Activated CD4-positive, alpha-beta T cell treated with anti-CD3 and anti-CD28 coated beads, Interleukin-2, Interleukin-4, amounts not matched to agents 100 ng/mL and 50 ng/mL, durations not matched to agents 16 hours and 8 hours (primary cell): ENCODE results near the gene SMIM1.
"Not testable (repeated sequence)": the region's sequence is repeated elsewhere in the genome, so short reads cannot be mapped to it uniquely, and the experiment has no call there.

Experiments
- DNase-seq: peaks from one replicate; pipeline ENCODE4 v3.0.0-alpha.2; 2020; ENCODE audit warnings: low spot score

Gene SMIM1

DNA sequence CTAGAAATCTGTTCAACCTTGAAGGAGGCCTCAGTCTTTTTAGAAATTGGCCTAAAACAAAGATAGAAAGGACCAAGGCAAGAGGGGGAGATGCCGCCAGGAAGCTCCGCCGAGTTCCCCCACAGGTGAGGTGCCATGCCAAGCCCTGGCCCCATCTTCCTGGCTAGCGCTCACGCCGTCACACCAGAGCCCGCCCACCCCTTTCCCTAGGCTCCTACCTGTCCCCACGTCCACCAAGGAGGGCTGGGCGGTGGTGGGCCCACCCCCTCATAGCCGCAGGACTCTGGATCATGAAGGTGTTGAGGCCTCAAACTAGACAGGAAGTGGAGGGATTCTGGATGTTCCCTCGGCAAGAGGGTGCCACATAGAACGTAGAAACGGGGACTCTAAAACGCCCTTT is 35.8 kb upstream of the SMIM1 start:
- DNase-seq, result no peak

DNA sequence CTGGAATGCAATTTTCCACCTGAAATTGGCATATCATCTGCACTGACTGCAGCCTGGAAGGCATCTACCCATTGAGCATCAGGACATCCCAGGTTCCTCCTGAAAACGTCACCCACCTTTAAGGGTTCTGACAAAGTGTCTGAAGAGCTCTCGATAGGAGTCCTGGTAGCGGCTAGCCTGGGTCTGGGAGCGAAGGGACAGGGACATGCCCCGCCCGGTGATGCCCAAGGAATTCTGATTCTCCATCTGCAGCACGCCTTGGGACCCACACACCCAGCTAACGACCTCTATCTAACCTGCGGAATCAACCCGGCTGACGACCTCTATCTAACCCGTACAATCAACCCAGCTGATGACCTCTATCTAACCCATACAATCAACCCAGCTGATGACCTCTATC is 33.6 kb upstream of the SMIM1 start:
- no peak for DNase-seq

DNA sequence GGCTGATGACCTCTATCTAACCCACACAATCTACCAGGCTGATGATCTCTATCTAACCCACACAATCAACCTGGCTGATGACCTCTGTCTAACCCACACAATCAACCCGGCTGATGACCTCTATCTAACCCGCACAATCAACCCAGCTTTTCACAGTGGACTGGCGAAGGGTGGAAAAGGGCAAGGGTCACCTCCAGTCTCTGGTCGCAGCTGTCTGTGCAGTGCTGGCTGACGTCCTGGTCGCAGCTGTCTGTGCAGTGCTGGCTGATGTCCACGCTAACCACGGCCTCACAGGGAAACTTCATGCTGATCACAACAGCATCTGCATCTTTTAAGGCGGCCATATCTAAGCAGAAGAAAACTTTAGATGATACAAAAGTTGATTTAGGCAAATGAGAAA is 32.5 kb upstream of the SMIM1 start:
- DNase-seq, result no peak

DNA sequence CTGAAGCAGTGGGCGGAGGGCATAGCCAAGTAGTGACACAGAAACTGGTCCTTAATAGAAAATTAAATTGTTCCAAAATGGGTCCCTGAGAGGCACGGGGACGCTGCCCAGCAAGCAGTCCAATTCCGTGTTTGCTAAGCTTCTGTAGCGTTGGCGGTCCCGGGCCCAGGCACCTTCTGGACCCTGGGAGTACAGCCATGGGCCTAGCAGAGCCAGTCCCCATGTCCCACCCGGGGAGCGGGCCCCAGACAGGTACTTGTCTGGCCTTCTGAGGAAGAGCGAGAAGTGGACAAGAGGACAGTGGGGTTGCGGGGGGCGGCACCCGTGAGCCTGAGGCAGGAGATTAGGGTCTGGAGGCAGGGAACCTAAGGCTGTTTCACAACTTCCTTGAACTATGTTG is 31.8 kb upstream of the SMIM1 start:
- DNase-seq, result no peak

DNA sequence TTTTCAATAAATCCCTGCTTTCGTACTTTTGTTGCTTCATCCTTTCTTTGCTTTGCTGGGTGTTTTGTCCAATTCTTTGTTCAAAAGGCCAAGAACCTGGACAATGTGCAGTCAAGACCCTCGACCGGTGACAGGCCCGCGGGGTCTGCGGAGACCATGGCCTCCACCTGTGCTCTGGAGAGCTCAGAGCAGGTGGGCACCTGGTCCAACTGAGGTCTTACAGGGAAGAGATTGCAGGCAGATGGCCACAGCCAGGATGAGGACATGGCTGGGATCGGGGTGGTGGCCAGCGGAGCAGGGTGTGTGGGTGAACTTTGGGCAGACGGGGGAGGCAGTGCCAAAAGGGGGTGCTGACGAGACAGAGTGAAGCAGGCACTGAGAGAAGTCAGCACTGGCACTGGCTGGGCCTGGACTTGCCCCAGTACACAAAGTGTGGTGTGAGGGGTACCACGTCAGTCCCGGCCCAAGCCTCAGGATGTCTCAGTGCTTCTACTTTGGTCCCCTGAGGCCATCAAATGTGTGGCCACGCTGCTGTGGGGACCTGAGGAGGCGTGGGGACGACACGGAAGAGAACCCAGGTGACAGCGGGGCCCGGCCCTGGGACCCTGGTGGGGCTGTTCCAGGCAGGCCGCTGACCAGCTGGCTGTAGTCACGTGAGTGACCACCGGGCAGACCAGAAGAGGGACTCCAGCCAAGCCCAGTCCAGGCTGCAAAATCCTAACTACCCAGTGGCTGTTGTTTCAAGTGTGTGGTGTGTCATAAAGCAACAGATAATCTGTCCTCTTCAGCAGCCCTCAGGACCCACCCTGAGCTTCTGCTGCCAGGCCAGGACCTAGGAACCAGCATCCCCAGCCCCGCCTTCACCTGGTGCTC is 30.7 kb upstream of the SMIM1 start:
- no peak for DNase-seq

DNA sequence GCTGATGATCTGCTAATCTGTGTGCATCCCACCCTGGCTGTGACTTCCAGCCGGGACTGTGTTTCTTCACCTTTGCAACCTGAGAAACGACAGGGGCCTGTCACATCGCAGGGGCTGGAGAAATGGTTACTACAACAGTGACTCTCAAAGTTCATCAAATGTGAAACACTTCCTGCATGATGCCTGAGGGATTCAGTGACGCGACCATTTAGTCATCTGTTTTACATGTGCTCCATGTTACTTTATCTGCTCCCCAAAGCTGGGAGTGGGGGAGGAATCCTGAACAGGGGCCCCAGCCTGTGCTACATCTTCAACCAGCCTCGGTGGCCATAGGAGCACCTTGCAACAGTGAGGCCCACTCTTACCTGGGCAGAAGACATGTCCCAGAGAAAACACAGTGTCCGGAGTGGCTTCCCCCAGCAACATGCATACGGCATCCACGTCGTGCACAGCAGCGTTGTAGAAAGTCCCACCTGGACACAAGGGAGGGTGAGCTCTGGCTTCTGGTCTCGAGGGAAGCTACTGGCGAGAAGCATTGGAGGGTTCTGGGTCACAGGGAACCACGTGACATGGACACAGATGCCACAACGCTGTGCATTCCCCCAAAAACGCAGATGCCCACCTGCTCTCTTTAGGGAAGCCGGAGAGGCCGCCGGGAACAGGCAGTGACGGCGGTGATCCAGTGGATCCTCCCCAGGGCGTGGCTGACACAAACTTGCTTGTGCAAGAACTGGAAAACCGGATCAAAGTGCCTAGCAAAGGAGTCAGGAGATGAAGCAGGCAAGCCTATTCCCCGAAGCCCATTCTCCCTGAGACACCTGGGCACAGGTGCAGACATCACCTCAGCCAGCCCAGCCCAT is 29.9 kb upstream of the SMIM1 start:
- no peak for DNase-seq

DNA sequence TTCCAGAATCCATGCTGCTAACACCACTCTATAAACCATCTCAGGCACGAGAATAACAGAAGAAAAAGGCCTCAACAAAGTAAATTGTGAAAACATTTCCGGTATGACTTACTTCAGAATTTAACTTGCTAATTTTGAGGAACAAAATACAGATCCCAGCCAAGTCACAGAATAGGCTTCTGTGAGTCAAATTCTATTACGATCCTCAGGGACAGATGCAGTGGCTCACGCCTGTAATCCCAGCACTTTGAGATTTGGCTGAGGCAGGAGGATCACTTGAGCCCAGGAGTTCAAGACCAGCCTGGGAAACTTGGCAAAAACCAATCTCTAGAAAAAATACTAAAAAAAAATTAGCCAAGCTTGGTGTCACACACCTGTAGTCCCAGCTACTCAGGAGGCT is 29.1 kb upstream of the SMIM1 start:
- no peak for DNase-seq

DNA sequence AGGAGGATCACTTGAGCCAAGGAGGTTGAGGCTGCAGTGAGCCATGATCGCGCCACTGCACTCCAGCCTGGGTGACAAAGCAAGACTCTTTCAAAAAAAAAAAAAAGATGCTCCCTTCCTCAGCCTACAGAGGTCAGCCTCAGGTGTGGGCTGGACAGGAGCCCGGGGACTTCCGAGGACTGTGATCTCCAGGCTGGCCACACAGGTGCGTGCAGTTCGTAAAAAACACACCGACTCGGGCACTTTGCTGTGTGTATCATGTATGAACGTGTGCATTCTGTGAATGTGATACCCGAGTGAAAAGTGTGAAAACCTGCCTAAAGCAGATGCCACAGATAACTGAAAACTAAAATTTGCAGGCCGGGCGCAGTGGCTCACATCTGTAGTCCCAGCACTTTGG is 28.7 kb upstream of the SMIM1 start:
- no peak for DNase-seq

DNA sequence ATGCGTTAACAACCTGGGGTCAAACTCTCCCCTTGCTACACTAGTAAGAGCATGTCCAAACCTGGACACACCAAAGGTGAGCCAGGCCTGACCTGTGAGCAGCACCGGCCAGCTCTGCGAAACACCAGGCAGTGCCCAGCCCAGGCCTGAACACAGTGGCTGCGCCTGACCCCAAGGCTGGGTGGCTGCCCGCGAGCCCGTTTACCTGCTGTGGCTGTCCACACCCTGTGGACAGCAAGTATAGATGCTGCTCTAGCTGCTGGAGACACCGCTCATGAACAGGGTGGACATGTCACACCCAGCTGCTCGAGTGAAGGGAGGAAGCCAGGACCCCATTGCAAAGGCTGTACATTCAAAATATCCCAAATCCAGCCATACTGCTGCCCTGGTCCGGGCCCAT is 27.9 kb upstream of the SMIM1 start:
- DNase-seq, result no peak

DNA sequence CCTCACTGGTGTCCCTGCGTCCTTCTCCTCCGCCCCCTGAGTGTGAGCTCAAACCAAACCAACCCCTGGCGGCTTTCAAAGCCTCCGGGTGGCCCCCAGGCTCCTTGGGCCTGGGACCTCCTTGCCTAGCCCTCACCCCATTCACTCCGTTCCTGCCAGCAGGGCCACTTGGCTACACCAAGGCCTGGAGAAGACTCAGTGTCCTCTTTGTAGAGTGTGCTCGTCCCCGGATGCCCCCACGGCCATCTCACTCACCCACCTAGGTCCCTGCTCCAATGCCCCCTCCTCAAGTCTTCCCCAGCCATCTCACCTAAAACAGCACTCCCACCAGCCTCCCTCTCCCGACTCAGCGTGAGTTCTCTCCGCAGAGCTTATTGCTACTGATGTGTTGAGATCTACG is 27.5 kb upstream of the SMIM1 start:
- DNase-seq, result no peak

DNA sequence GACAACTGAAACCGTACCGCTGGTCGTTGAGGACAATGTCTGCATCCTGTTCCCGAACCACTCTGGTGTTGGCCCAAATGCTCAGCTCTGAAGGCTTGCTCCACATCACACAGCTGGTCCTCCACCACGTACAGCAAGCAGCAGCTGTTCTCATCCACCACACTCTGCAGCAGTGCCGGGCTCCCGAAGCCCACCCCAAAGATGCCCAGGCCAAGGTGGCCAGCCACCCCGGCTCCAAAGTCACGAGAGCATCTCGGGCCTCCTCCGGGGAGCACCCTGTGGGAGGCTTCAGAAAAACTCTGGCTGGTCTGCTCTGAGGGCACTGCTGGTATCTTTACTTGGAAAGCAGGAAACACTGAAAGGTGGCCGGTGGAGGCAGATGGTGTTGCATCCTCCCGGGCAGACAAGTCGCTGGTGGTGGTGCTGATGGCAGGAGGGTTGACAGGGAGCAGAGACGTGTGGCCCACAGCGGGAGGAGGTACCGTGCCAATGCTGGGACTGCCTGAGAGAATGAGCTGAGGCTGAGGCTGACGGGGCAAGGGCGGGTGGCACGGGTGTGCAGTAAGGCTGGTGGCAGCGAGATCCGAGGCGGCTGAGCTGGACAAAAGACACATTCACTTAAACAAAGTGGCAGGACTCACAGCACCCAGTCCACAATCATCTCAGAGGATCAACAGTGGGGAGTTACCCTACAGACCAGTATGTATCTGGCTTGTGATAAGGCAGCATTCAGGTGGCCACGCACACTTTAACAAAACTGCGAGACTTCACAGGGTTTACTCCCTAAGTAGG is 26.8 kb upstream of the SMIM1 start:
- no peak for DNase-seq

DNA sequence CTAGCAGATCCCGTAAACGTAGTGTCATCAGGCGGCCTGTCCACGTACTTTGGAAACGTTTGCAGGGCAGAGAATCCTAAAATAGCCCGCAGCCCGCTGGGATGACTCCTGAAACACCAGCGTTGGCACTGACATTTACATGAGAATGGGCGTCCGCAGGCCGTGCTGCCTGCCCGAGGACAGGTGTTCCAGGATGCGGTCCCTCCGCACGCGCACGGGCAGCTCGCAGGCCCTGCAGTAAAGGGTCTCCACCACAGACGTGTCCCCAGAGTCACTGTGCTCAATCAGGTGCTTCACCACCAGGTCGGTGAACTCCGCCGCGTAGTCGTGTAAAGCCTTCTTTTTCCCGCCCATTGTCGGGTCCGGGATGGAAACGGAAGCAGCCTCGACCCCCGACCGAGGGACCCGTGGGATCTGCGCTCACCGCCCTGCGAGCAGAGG is 26.1 kb upstream of the SMIM1 start:
- no peak for DNase-seq

DNA sequence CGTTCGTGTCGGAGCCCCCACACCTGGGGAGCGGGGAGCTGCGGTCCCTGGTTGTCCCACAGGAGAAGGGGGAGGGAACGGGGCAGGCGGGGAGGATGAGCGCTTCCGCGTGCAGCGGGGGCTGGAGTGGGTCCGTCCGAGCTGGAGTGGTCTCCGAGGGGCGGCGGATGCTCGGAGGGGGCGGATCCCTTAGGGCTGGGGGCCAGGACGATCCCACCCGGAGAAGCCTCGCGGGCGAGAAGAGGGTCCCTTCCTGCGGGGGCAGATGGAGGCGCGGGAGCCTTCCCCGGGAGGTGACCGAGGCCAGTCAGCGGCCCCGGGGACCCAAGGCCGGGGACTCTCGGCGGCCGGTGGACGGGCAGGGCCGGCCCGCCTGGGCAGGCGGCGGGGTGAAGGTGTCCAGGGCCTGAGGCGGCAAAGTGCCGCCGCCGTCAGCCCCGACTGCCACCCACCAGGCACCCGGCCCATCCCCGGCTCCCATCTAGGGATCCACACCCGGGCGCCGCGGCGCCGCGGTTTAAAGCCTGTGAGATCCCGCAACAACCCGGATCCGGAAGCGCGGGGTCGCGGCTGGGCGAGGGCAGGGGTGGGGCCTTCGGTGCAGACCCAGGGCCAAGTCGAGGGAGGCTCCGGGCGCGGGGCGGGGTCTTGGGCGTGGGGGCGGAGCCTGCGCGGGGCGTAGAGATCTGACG is 25.6 kb upstream of the SMIM1 start:
- DNase-seq, result peak; percentile 89

DNA sequence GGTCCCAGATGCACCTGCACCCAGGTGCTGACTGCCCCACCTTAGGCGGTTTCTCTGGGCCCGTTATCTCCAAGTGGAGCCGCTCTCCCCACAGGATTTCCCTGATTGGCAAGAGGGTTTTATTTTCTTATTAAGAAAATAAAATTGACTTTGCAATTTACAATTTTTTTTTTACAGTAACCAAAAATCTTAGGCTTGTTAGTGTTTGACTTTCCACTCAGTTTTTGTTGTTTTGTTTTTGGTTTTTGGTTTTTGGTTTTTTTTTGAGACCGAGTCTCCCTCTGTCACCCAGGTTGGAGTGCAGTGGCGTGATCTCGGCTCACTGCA is 25.1 kb upstream of the SMIM1 start:
- no peak for DNase-seq

DNA sequence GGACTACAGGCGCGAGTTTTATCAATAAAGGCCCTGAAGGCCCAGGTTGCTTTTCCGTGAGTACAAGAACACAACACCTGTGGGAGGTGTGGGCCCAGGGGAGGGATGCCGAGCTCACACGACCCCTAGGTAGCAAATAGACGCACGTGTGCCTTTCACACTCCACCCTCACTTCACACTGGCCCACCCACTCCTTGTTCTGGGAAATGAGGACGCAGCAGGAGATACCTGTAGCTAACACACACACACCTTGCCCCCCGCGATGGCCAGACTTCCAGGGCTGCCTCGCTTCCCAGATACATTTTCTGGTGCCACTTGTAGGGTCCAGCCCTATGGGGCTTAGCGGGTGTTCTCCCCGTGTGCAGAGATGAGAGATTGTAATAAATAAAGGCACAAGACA is 24.6 kb upstream of the SMIM1 start:
- no peak for DNase-seq

DNA sequence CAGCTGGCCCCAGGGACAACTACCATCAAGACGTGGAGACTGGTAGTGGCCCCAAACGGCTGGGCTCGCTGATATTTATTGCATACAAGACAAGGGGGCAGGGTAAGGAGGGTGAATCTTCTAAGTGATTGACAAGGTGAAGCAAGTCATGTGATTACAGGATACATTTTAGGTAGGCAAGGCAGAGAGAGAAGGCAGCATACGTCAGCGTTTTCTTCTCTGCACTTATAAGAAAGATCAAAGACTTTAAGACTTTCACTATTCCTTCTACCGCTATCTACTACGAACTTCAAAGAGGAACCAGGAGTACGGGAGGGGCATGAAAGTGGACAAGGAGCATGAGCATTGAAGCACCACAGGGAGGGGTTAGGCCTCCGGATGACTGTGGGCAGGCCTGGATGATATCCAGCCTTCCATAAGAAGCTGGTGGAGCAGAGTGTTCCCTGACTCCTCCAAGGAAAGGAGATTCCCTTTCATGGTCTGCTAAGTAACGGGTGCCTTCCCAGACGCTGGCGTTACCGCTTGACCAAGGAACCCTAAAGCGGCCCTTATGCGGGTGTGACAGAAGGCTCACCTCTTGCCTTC is 24.1 kb upstream of the SMIM1 start:
- not testable (repeated sequence) for DNase-seq

DNA sequence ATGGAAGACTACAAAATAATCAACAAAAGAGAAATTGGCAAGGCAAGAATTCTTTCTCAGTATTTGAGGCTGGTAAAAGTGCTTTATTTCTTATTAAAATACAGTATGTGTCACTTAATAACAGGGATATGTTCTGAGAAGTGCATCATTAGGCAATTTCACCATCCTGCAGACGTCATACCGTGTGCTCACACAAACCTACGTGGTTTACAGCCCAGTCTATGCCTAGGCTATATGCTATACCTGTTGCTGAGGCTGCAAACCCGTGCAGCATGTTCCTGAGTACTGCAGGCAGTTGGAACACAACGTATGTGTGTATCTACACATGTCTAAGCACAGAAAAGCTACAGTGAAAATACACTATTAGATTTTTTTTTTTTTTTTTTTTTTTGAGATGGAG is 23.0 kb upstream of the SMIM1 start:
- no peak for DNase-seq

DNA sequence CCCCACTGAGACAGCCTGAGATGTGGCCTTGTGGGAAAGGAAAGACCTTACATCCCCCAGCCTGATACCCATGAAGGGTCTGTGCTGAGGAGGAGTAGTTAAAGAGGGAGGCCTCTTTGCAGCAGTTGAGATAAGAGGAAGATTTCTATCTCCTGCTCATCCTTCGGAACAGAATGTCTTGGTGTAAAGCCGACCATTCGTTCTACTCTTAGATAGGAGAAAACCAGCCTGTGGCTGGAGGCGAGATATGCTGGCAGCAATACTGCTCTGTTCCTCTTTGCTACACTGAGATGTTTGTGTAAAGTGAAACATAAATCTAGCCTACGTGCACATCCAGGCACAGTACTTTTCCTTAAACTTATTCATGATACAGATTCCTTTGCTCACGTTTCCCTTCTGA is 21.8 kb upstream of the SMIM1 start:
- DNase-seq, result no peak

DNA sequence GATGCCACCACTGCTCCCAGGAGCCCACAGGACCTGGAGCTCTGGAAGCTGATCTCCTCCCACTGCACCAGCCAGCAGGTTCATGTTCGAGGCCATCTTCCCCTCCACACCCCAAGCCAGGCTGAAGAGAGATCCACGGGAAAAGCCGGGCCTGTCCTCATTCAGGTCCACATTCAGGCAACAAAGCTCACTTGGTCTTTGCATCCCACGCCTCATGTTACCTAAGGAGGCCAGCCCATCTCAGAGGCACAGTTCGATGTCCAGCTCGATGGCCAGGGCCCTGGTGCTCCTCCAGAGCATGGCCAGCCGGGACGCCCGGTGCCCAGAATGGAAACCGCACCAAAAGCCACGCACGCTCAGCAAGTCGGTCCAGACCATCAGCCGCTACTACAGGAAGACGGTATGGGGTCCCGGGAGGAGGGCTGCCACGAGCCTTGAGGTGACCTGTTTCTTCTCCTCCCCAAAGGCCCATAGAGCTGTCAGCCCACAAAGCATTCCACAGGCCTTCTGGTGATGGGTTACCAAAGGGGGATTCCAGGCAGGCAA is 20.1 kb upstream of the SMIM1 start, which contains the start of gene CCDC27:
TSS of gene CCDC27 (plus strand) at position 51 of the 546 bp plus-strand sequence. CDS start at position 83, 32 bp downstream.
- DNase-seq, result no peak

DNA sequence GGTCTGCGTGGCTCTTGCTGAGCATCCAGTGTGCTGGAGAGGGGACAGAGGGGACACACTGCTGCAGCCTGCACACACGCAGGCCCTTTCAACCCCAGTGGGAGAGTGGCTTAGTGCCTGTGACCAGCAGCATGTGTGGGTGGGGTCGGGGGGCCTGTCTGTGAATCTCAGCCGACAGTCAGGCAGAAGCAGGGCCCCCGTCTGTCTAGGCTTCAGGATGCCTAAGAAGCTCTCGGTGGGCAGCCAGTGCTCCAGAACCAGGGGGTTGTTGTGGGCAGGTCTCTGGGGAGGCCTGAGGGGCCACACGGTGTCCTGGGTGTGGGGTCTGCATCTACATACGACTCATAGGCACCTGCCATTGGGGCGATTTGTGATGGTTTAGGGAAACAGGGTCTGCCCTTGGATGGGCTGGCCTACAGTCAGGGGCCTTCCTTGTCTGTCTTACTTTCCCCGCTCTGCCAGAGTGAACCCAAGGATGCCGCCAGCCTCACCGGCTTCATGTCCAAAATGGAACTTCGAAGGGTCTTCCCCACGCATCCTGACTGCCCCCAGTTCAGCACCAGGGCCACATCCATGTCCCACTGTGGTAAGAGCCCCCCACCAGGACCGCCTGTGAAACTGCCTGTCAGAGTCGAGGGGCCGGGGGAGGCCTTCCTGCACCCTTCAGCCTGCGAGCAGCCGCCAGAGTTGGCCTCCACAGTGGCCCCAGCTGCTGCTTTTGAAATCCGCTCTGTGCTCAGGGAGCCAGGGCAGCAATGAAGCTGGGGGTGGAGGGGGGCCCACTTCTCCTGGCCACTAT is 18.7 kb upstream of the SMIM1 start:
- no peak for DNase-seq
